H1 (cell line): Measurements from ENCODE around the gene GPR141. TPM values are rescaled to one million over a fixed set of nuclear protein-coding genes. Genes with fewer than 3 reads are reported as not detected.

Source experiments
- BACH1 ChIP-seq: IDR thresholded peaks from 2 replicates; pipeline ENCODE4 v1.6.1; 2012; ENCODE audit warnings: low read length, improper control_type of control experiment
- CTCF ChIP-seq, 3 experiments: IDR thresholded peaks; 1 replicate in 2 of 3; 2 replicates in 1 of 3; pipeline versions ENCODE4 v1.5.1 to v1.6.1; 2011; ENCODE audit warnings: low read length in 3 of 3, mild to moderate bottlenecking in 3 of 3, inconsistent platforms in 2 of 3, low read depth in 1 of 3, moderate library complexity in 1 of 3; ENCODE audit not compliant: insufficient read depth in 1 of 3; ENCODE audit errors: control extremely low read depth in 1 of 3
- KDM4A ChIP-seq: IDR thresholded peaks from one replicate; pipeline ENCODE4 v1.7.1; 2012; ENCODE audit warnings: low read depth, mild to moderate bottlenecking, moderate library complexity, low read length, inconsistent platforms; ENCODE audit not compliant: severe bottlenecking
- POLR2A ChIP-seq, 2 experiments: IDR thresholded peaks; 1 replicate in 1 of 2; 2 replicates in 1 of 2; pipeline ENCODE4 v1.6.1; 2011; ENCODE audit warnings: low read depth in 2 of 2, low read length in 2 of 2, mild to moderate bottlenecking in 2 of 2; ENCODE audit errors: control extremely low read depth in 1 of 2
- TEAD4 ChIP-seq: IDR thresholded peaks from 2 replicates; pipeline ENCODE4 v1.6.1; 2012; ENCODE audit warnings: low read depth, low read length, inconsistent platforms, mixed read lengths
- polyA plus RNA-seq, 7 experiments: library from polyadenylated mRNA; depleted of rRNA in 3 of 7; stranded (reverse) in 5 of 7; unstranded in 2 of 7; fragments of >200 nt in 5 of 7; fragments of 200-250 nt in 2 of 7; gene quantifications; 1 replicate in 5 of 7; 2 replicates in 1 of 7; 4 replicates in 1 of 7; pipeline versions ENCODE4 v1.2.1 to v1.2.3, GENCODE V29; 2011 to 2013; ENCODE audit warnings: missing spikeins in 2 of 7, mixed read lengths in 2 of 7
- total RNA-seq: library from RNA; stranded (reverse); fragmentation: NEBNext Ultra II Directional; extraction: Animal tissue kit (Norgen Biotek cat#: 25700); gene quantifications from 2 replicates; pipeline ENCODE4 v1.2.1, GENCODE V29; 2021

The GPR141 gene
- total and polyA plus RNA-seq, 2 of the 8 experiments (the other 6 are each of a cell fraction or from before 2014, with no cell fraction given), result 0.45 to 1.0 TPM

- TF ChIP-seq CTCF (IDR thresholded peaks at IDR 0.05; ENCODE audit: control extremely low read depth in 1 of 3, insufficient read depth in 1 of 3, low read depth in 1 of 3, low read length in 3 of 3) (no peak), BACH1 (no peak), KDM4A (no peak), POLR2A (IDR thresholded peaks at IDR 0.05; ENCODE audit: control extremely low read depth in 1 of 2, low read depth in 2 of 2, low read length in 2 of 2) (no peak), TEAD4 (no peak)
Measured at GRCh38 chr7:37684927-37685326, 1.4 kb downstream of the GPR141 start (continued).
